Measurements from ENCODE around the gene DAZL. TPM values are rescaled to one million over a fixed set of nuclear protein-coding genes. Genes with fewer than 3 reads are reported as not detected.

The DAZL gene
- total RNA-seq, 1 experiment from 2014 or later = 21.2 TPM

DNA sequence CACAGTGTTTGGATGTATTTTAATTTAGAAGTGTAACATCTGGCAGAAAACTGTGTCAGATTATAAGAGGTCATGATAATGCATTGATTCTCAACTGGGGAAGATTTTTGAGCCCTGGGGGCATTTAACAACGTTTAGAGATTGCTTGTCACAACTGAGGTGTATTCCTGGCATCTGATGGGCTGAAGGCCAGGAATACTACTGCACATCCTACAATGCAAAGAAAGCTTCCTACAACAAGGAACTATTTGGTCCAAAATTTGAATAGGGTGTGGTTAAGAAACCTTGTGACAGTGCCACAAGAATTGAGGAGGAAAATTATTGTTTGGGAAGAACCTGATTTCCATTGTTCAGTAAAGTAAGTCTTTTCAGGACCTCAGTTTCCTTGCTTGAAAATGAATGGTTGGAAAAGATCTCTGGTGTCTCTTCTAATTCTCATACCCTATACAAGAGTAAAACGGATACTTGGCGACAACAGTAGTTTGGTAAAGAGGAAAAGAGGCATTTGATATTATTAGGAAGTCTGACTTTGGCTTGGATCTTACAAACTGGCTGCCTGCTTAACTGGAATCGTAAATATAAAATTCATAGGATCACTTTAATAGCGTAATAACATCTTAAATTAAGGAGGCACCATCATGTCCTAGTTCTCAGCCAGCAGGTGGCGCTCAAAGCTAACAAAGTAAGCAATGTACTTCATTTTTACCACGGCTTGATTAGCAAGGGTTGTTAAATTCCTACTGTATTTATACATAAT is 4.3 kb downstream of the DAZL start:
- no peak overlapping the region for H2AK5ac ChIP-seq (ENCODE audit: insufficient read length, low read length)
- WGBS (ENCODE audit: extremely low coverage, insufficient read length, low lambda C conversion rate) = no CpG with 5 or more reads among the region's 7 CpGs
- Mint-ChIP-seq H3K4me3 (no peak overlapping the region), H3K27ac (no peak overlapping the region), H3K9me3 (peaks cover 11% of the 10 kb centered on the region in 2 experiments; a peak in 4 of 5 replicates), H3K4me1 (peaks cover 19 to 25% of the 10 kb centered on the region in 2 experiments), H3K27me3 (ENCODE audit: low read depth) (no peaks in the 10 kb centered on the region), H3K36me3 (ENCODE audit: insufficient read depth in 1 of 3, low read depth in 3 of 3) (peaks cover 2 to 21% (median 18%) of the 10 kb centered on the region in 3 experiments; a peak in 5 of 7 replicates)
- no peak overlapping the region for H3K14ac ChIP-seq (ENCODE audit: insufficient read depth, low read length)
- H3K23ac ChIP-seq (ENCODE audit: insufficient read length, low read depth, low read length) = no peak overlapping the region
- no peaks in the 10 kb centered on the region for H3K27me3 ChIP-seq (ENCODE audit: insufficient read depth, low read length)
- H4K20me1 ChIP-seq (ENCODE audit: control insufficient read depth, insufficient read depth, insufficient read length) = no peaks in the 10 kb centered on the region
- H2BK12ac ChIP-seq (ENCODE audit: insufficient read length, low read depth, low read length) = no peak overlapping the region
- no peak overlapping the region for H3T11ph ChIP-seq (ENCODE audit: low read length)
- H2AFZ ChIP-seq (ENCODE audit: low read length) = no peak overlapping the region
- H3K18ac ChIP-seq (ENCODE audit: insufficient read length, low read depth, low read length) = no peak overlapping the region
- peak; percentile 93 for TF ChIP-seq CTCF (conservative IDR thresholded peaks at IDR 0.05)
- DNase-seq = peak; percentile 56
- no peak overlapping the region for H2BK15ac ChIP-seq (ENCODE audit: low read depth, low read length)
- no peaks in the 10 kb centered on the region for H3K4me1 ChIP-seq (ENCODE audit: insufficient read depth, low read length)
- H3K4me2 ChIP-seq (ENCODE audit: insufficient read depth, insufficient read length, low read length) = no peak overlapping the region
- H3K9ac ChIP-seq (ENCODE audit: extremely low read depth, insufficient read length, low read length) = no peak overlapping the region
- H4K8ac ChIP-seq (replicated peaks; ENCODE audit: insufficient read length, low read depth, low read length) = no peak overlapping the region
- no peak overlapping the region for H4K5ac ChIP-seq (ENCODE audit: insufficient read length, low read depth, low read length)
- no peak overlapping the region for H2BK120ac ChIP-seq (ENCODE audit: low read depth, low read length, poor library complexity, severe bottlenecking)
- no peak overlapping the region for H3K27ac ChIP-seq (ENCODE audit: insufficient read length, low read depth, low read length)
- H3K56ac ChIP-seq (ENCODE audit: insufficient read length, low read depth, low read length) = no peak overlapping the region
- H3K4ac ChIP-seq (ENCODE audit: low read depth, low read length) = no peak overlapping the region
- H3K23me2 ChIP-seq (ENCODE audit: insufficient read length, low read depth, low read length, poor library complexity, severe bottlenecking) = no peaks in the 10 kb centered on the region
- no peak overlapping the region for H4K91ac ChIP-seq (ENCODE audit: insufficient read length, low read depth, low read length)
- no peaks in the 10 kb centered on the region for H3K79me2 ChIP-seq (ENCODE audit: insufficient read depth, low read length)
- no peaks in the 10 kb centered on the region for H3K9me3 ChIP-seq (ENCODE audit: control insufficient read depth, low read depth, low read length)
- H2BK20ac ChIP-seq (ENCODE audit: low read depth, low read length, poor library complexity, severe bottlenecking) = no peak overlapping the region
- H2BK5ac ChIP-seq (ENCODE audit: insufficient read length, low read length) = no peak overlapping the region
- no peaks in the 10 kb centered on the region for H3K79me1 ChIP-seq (ENCODE audit: insufficient read depth, low read depth, low read length, poor library complexity, severe bottlenecking)

Data from H9 (cell line).